ENCODE data around the gene NCR2. TPM values are rescaled to one million over a fixed set of nuclear protein-coding genes. Genes with fewer than 3 reads are reported as not detected.

The NCR2 gene
- polyA plus RNA-seq, 10 donors, result not detected

- no peak for DNase-seq
Measured at GRCh38 chr6:41399424-41399823, 64.0 kb downstream of the NCR2 start.

Other genes starting within 250 kb of the NCR2 start
- gene TREML1, start 181.3 kb upstream of the NCR2 start, polyA plus RNA-seq (ENCODE audit: insufficient read length in 10 of 10), result under 1 TPM in 6 of 10 donors, not detected in 4; 0.21 to 0.37 (median 0.27) TPM
- gene TREM2, start 172.5 kb upstream of the NCR2 start, polyA plus RNA-seq (ENCODE audit: insufficient read length in 10 of 10), result 1 to 10 TPM in 2 of 10 donors, under 1 TPM in 8; 0.22 to 1.8 (median 0.57) TPM
- under 1 TPM in 9 of 10 donors, not detected in 1; 0.07 to 0.33 (median 0.15) TPM for gene TREML2, start 134.5 kb upstream of the NCR2 start, polyA plus RNA-seq (ENCODE audit: insufficient read length in 10 of 10)
- gene TREML4, start 107.3 kb upstream of the NCR2 start, polyA plus RNA-seq (ENCODE audit: insufficient read length in 10 of 10), result not detected
- 1 to 10 TPM in 1 of 10 donors, under 1 TPM in 7, not detected in 2; 0.17 to 1.5 (median 0.31) TPM for gene TREM1, start 48.9 kb upstream of the NCR2 start, polyA plus RNA-seq (ENCODE audit: insufficient read length in 10 of 10)
- gene FOXP4, start 210.8 kb downstream of the NCR2 start, polyA plus RNA-seq (ENCODE audit: insufficient read length in 10 of 10), result 10 to 100 TPM in 9 of 10 donors, 1 to 10 TPM in 1; 8.4 to 14.1 (median 12.3) TPM